ENCODE measurements around the gene P2RX3. TPM values are rescaled to one million over a fixed set of nuclear protein-coding genes. Genes with fewer than 3 reads are reported as not detected.

Gene P2RX3
- total and polyA plus RNA-seq, 2 of the 8 experiments (the other 6 are each of a cell fraction or from before 2014, with no cell fraction given), result 0.45 to 0.47 TPM

GRCh38 chr11:57419146-57419545 lies 81.0 kb downstream of the P2RX3 start (continued):
- no peak for TF ChIP-seq YY1 (IDR thresholded peaks at IDR 0.05; ENCODE audit: low read depth, low read length)
- TF ChIP-seq ASH2L (IDR thresholded peaks at IDR 0.05; ENCODE audit: low read length), result no peak
- TF ChIP-seq ZNF274 (IDR thresholded peaks at IDR 0.05; ENCODE audit: borderline replicate concordance, extremely low read depth, low read length), result no peak
- no peak for TF ChIP-seq SAP30 (IDR thresholded peaks at IDR 0.05; ENCODE audit: insufficient read depth, insufficient replicate concordance, low read length)

Measured in H1 (cell line).